ENCODE data around the gene RPS13.
"Not testable (repeated sequence)": the region's sequence is repeated elsewhere in the genome, so short reads cannot be mapped to it uniquely, and the experiment has no call there.

The RPS13 gene

DNA sequence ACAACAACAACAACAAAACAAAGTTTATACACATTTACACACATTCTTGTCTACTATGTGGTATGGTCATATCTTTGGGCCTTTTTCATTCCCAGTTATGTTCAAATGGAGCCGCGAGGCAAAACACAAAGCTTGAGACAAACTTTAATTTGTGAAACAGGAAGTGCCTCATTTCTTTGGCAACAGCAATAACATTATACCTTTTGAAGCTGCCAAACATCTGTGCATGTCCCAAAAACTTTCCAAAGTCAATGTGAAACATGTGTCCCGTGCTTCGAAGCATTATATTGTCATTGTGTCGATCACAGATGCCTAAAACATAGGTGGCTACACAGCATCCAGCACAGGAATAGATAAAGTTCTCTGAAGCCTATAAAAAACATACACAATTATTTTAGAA is 25.0 kb upstream of the RPS13 start:
- DNase-seq (ENCODE audit: low spot score): no peak
- Histone ChIP-seq H3K4me3 (ENCODE audit: severe bottlenecking) (no peak overlapping the region), H3K27me3 (ENCODE audit: insufficient read depth, poor library complexity, severe bottlenecking) (no peaks in the 10 kb centered on the region), H3K27ac (ENCODE audit: poor library complexity, severe bottlenecking) (no peak overlapping the region), H3K4me1 (ENCODE audit: insufficient read depth, poor library complexity, severe bottlenecking) (no peaks in the 10 kb centered on the region), H3K9me3 (ENCODE audit: severe bottlenecking) (no peaks in the 10 kb centered on the region), H3K36me3 (ENCODE audit: low read depth) (peaks cover 89% of the 10 kb centered on the region)
- TF ChIP-seq, protein P1, sequence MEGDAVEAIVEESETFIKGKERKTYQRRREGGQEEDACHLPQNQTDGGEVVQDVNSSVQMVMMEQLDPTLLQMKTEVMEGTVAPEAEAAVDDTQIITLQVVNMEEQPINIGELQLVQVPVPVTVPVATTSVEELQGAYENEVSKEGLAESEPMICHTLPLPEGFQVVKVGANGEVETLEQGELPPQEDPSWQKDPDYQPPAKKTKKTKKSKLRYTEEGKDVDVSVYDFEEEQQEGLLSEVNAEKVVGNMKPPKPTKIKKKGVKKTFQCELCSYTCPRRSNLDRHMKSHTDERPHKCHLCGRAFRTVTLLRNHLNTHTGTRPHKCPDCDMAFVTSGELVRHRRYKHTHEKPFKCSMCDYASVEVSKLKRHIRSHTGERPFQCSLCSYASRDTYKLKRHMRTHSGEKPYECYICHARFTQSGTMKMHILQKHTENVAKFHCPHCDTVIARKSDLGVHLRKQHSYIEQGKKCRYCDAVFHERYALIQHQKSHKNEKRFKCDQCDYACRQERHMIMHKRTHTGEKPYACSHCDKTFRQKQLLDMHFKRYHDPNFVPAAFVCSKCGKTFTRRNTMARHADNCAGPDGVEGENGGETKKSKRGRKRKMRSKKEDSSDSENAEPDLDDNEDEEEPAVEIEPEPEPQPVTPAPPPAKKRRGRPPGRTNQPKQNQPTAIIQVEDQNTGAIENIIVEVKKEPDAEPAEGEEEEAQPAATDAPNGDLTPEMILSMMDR (IDR thresholded peaks at IDR 0.05; ENCODE audit: poor library complexity, severe bottlenecking): no peak
- ATAC-seq (ENCODE audit: low read depth): no peak

DNA sequence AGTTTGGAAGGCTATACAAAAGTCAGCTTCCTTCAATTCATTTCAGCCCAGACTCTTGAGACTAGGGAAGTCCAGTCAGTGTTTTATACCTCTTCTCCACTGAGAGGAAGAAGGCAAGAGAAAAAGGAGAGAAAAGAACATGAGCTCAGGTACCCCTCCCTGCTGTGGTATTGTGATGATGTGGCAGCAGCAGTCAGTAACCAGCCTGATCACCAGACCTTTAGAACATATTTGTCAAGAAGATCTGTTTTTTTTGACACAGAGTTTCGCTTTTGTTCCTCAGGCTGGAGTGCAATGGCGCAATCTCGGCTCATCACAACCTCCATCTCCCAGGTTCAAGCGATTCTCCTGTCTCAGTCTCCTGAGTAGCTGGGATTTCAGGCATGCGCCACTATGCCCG is 21.2 kb upstream of the RPS13 start:
- H3K36me3 ChIP-seq (ENCODE audit: low read depth): peaks cover 82% of the 10 kb centered on the region
- ATAC-seq (ENCODE audit: low read depth): no peak

DNA sequence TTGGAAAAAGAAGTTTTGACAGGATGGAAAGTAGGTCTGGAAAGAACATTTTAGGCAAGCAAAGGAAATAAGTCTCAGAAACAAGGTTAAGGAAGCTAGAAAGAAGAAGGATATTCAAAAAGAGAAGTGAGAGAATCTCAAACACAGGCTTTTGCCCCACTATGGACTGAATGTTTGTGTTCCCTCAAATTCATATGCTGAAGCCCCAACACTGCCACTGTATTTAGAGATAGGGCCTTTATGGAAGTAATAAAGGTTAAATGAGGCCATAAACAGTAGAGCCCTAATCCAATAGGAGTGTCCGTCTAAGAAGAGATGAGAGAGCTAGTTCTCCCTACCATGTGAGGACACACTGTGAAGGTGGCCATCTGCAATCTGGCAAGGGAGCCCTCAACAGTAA is 20.6 kb upstream of the RPS13 start:
- Histone ChIP-seq H3K36me3 (ENCODE audit: low read depth) (peaks cover 82% of the 10 kb centered on the region), H3K27ac (ENCODE audit: poor library complexity, severe bottlenecking) (no peak overlapping the region), H3K9me3 (ENCODE audit: severe bottlenecking) (no peaks in the 10 kb centered on the region), H3K4me1 (ENCODE audit: insufficient read depth, poor library complexity, severe bottlenecking) (no peaks in the 10 kb centered on the region), H3K4me3 (ENCODE audit: severe bottlenecking) (no peak overlapping the region), H3K27me3 (ENCODE audit: insufficient read depth, poor library complexity, severe bottlenecking) (no peaks in the 10 kb centered on the region)
- ATAC-seq (ENCODE audit: low read depth) (no peak), DNase-seq (ENCODE audit: low spot score) (no peak)
- TF ChIP-seq, protein P1 (IDR thresholded peaks at IDR 0.05; ENCODE audit: poor library complexity, severe bottlenecking): no peak

More for the DNA sequence above, 21.2 kb upstream of the RPS13 start:
- Histone ChIP-seq H3K4me1 (ENCODE audit: insufficient read depth, poor library complexity, severe bottlenecking) (no peaks in the 10 kb centered on the region), H3K27me3 (ENCODE audit: insufficient read depth, poor library complexity, severe bottlenecking) (no peaks in the 10 kb centered on the region), H3K9me3 (ENCODE audit: severe bottlenecking) (no peaks in the 10 kb centered on the region), H3K4me3 (ENCODE audit: severe bottlenecking) (no peak overlapping the region), H3K27ac (ENCODE audit: poor library complexity, severe bottlenecking) (no peak overlapping the region)
- no peak for DNase-seq (ENCODE audit: low spot score)
- TF ChIP-seq, protein P1 (IDR thresholded peaks at IDR 0.05; ENCODE audit: poor library complexity, severe bottlenecking): no peak

DNA sequence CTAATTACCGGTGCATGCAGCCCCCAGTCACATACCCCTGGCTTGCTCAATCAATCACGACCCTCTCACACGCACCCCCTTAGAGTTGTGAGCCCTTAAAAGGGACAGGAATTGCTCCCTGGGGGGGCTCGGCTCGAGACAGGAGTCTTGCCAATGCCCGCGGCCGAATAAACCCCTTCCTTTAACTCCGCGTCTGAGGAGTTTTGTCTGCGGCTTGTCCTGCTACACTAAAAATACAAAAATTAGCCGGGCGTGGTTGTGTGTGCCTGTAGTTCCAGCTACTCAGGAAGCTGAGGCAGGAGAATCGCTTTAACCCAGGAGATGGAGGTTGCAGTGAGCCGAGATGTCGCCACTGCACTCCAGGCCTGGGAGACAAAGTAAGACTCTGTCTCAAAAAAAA is 8.5 kb upstream of the RPS13 start:
- DNase-seq (ENCODE audit: low spot score); H3K9me3 ChIP-seq (ENCODE audit: severe bottlenecking); H3K4me3 ChIP-seq (ENCODE audit: severe bottlenecking); H3K27me3 ChIP-seq (ENCODE audit: insufficient read depth, poor library complexity, severe bottlenecking); H3K4me1 ChIP-seq (ENCODE audit: insufficient read depth, poor library complexity, severe bottlenecking); H3K27ac ChIP-seq (ENCODE audit: poor library complexity, severe bottlenecking); ATAC-seq (ENCODE audit: low read depth): not testable (repeated sequence)
- H3K36me3 ChIP-seq (ENCODE audit: low read depth): peaks cover 44% of the 10 kb centered on the region

DNA sequence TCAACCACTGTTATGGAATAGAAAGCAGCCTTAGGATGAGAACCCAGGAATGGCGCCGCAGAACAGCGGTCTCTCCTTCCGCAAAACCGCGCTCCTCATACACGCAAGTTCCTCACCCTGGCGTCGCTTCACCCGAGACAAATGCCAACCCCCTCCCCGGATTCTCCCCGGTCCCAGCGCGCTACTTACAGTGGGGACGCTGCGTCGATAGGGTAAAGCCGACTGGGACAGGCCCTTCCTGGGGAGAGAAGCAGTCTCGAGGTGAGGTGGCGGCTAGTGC is 287 bp downstream of the RPS13 start:
- DNase-seq (ENCODE audit: low spot score): no peak
- H3K4me3 ChIP-seq (ENCODE audit: severe bottlenecking): peak overlapping the region; percentile 87
- peaks cover 10% of the 10 kb centered on the region for H3K4me1 ChIP-seq (ENCODE audit: insufficient read depth, poor library complexity, severe bottlenecking)
- H3K27me3 ChIP-seq (ENCODE audit: insufficient read depth, poor library complexity, severe bottlenecking): no peaks in the 10 kb centered on the region
- TF ChIP-seq, protein P1 (IDR thresholded peaks at IDR 0.05; ENCODE audit: poor library complexity, severe bottlenecking): no peak
- peak overlapping the region; percentile 63 for H3K27ac ChIP-seq (ENCODE audit: poor library complexity, severe bottlenecking)
- peaks cover 44% of the 10 kb centered on the region for H3K36me3 ChIP-seq (ENCODE audit: low read depth)
- peak; percentile 1; the same call in 1 of the 3 replicates for ATAC-seq (ENCODE audit: low read depth)
- no peaks in the 10 kb centered on the region for H3K9me3 ChIP-seq (ENCODE audit: severe bottlenecking)
